Neural progenitor cell (in vitro differentiated cells): ENCODE data around the gene SRP14.

Experiments used
- CTCF ChIP-seq: fragments of 200-600 bp; sonication (generic); IDR thresholded peaks from 2 replicates; pipeline ENCODE4 v1.5.1; 2017; ENCODE audit warnings: antibody characterized with exemption, mild to moderate bottlenecking
- EZH2 ChIP-seq: fragments of 200-600 bp; sonication (generic); IDR thresholded peaks from 2 replicates; pipeline ENCODE4 v1.6.1; 2017; ENCODE audit warnings: antibody characterized with exemption, mild to moderate bottlenecking, moderate library complexity
- EZH2phosphoT487 ChIP-seq: fragments of 200-600 bp; sonication (generic); IDR thresholded peaks from 2 replicates; pipeline ENCODE4 v1.6.1; 2017; ENCODE audit warnings: antibody characterized with exemption

DNA sequence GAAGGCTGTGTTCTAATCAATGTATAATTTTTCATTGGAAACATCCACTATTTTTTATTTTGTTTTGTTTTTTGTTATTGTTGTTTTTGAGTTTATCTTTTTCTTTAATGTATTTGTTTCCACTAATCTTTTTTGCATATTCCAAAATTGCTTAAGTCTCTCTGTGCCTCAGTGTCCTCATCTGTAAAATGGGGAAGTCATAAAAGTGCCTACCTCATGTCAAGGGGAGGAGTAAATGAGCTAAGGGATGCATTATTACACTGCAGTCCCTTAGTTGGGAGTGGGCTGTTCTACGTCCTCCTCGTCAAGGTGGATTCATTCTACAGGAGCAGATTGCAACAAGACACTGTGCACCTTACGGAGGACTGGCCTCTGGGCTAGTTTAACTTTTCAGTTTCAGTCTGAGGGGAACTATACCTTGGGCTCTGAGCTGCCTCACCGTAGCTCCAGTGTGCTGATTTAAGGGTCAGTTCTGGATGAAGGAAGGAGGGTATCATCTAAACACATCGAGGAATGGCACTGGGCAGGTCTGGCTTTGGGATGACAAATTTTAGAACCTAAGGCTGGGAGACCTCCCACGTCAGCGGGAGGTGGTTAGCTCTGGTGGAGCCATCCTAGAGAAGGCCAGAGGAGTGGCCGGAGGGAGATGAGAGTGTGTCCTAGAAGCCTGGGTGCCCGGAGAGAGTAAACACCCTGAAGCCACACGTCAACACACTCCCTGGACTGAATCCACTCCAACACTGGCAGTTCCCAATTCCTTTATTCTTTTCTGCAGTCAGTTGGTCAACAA is 5.1 kb upstream of the SRP14 start:
- TF ChIP-seq CTCF, result no peak
- TF ChIP-seq EZH2phosphoT487, result no peak
- TF ChIP-seq EZH2, result no peak
